IMR-90 (cell line): ENCODE results near the gene LRRC34. TPM values are rescaled to one million over a fixed set of nuclear protein-coding genes. Genes with fewer than 3 reads are reported as not detected.

Experiments used
- ATAC-seq: fragments of 200-7000 bp; cut with Tn5 transposase; 2 replicates; pipeline ENCODE4 v1.9.1; 2020; ENCODE audit warnings: low read depth, mild to moderate bottlenecking, moderate library complexity
- BruUV-seq: library from RNA; stranded (reverse); fragments of 400-500 nt; replicated peaks from 2 replicates; lab custom pipeline; 2021; lab: Mats Ljungman, UMichigan
- CTCF ChIA-PET: fragments of 300-600 bp; formaldehyde crosslinking; extraction: SDS; loops from one replicate; lab custom pipeline; 2021; ENCODE audit warnings: antibody characterized with exemption; lab: Yijun Ruan, JAX
- POLR2A ChIA-PET: fragments of 300-600 bp; sonication (Branson Sonifier 250); formaldehyde crosslinking; loops from one replicate; lab custom pipeline; 2022; ENCODE audit warnings: antibody characterized with exemption; ENCODE audit not compliant: unreplicated experiment; lab: Charles Lee
- DNase-seq: peaks from one replicate; pipeline ENCODE4 v3.0.0; 2013
- H2AFZ ChIP-seq: replicated peaks from 2 replicates; pipeline ENCODE3; 2013; ENCODE audit warnings: low read length, mild to moderate bottlenecking; ENCODE audit not compliant: poor library complexity
- H2AK5ac ChIP-seq: 2 replicates; pipeline ENCODE4 v1.6.1; 2013; ENCODE audit warnings: low read depth, low read length, inconsistent platforms
- H2AK9ac ChIP-seq: replicated peaks from 2 replicates; pipeline ENCODE3; 2013; ENCODE audit warnings: mild to moderate bottlenecking, low read depth, low read length, moderate library complexity; ENCODE audit not compliant: poor library complexity
- H2BK120ac ChIP-seq: 2 replicates; pipeline ENCODE4 v1.6.1; 2013; ENCODE audit warnings: low read depth, low read length, inconsistent platforms
- H2BK15ac ChIP-seq: 3 replicates; pipeline ENCODE4 v1.6.1; 2013; ENCODE audit warnings: low read depth, low read length, inconsistent platforms
- H2BK20ac ChIP-seq: 2 replicates; pipeline ENCODE4 v1.6.1; 2013; ENCODE audit warnings: low read depth, mild to moderate bottlenecking, inconsistent platforms, low read length, moderate library complexity
- H2BK5ac ChIP-seq: 2 replicates; pipeline ENCODE4 v1.6.1; 2013; ENCODE audit warnings: mild to moderate bottlenecking, low read depth, low read length, inconsistent platforms; ENCODE audit not compliant: poor library complexity, severe bottlenecking
- H3K14ac ChIP-seq: replicated peaks from 2 replicates; pipeline ENCODE4 v1.6.1; 2013; ENCODE audit warnings: low read depth, low read length, inconsistent platforms
- H3K18ac ChIP-seq: 2 replicates; pipeline ENCODE4 v1.6.1; 2013; ENCODE audit warnings: low read depth, low read length, control low read depth
- H3K23ac ChIP-seq: 2 replicates; pipeline ENCODE4 v1.6.1; 2013; ENCODE audit warnings: low read depth, low read length, inconsistent platforms
- H3K27ac ChIP-seq: 2 replicates; pipeline ENCODE4 v1.5.1; 2013; ENCODE audit warnings: mild to moderate bottlenecking, control low read depth, low read length; ENCODE audit not compliant: insufficient read depth
- H3K27me3 ChIP-seq: 2 replicates; pipeline ENCODE4 v1.6.1; 2013; ENCODE audit warnings: low read length; ENCODE audit not compliant: control insufficient read depth, insufficient read depth
- H3K36me3 ChIP-seq: 2 replicates; pipeline ENCODE4 v1.6.1; 2013; ENCODE audit warnings: low read length, mixed read lengths; ENCODE audit not compliant: control insufficient read depth, insufficient read depth
- H3K4ac ChIP-seq: 2 replicates; pipeline ENCODE4 v1.6.1; 2013; ENCODE audit warnings: low read depth, low read length, inconsistent platforms
- H3K4me1 ChIP-seq: 2 replicates; pipeline ENCODE4 v1.6.1; 2013; ENCODE audit warnings: low read length, mixed read lengths; ENCODE audit not compliant: control insufficient read depth, insufficient read depth
- H3K4me2 ChIP-seq: 2 replicates; pipeline ENCODE4 v1.6.1; 2013; ENCODE audit warnings: low read depth, mild to moderate bottlenecking, control low read depth, low read length, moderate library complexity
- H3K4me3 ChIP-seq: 2 replicates; pipeline ENCODE4 v1.5.1; 2013; ENCODE audit warnings: low read depth, mild to moderate bottlenecking, control low read depth, low read length, moderate library complexity; ENCODE audit not compliant: insufficient read depth
- H3K56ac ChIP-seq: 2 replicates; pipeline ENCODE4 v1.6.1; 2013; ENCODE audit warnings: low read length, inconsistent platforms; ENCODE audit not compliant: insufficient read depth; ENCODE audit errors: extremely low read depth
- H3K79me1 ChIP-seq, 2 experiments: 2 replicates each; pipeline ENCODE4 v1.6.1; 2013; ENCODE audit warnings: low read length in 2 of 2, inconsistent platforms in 1 of 2, low read depth in 1 of 2
- H3K9ac ChIP-seq: 2 replicates; pipeline ENCODE4 v1.6.1; 2013; ENCODE audit warnings: low read depth, low read length, control low read depth
- H3K9me1 ChIP-seq: 2 replicates; pipeline ENCODE4 v1.6.1; 2013; ENCODE audit warnings: low read length, inconsistent platforms; ENCODE audit not compliant: insufficient read depth
- H3K9me3 ChIP-seq: 2 replicates; pipeline ENCODE4 v1.6.1; 2013; ENCODE audit warnings: low read length; ENCODE audit not compliant: control insufficient read depth, insufficient read depth
- H4K20me1 ChIP-seq: 2 replicates; pipeline ENCODE4 v1.6.1; 2013; ENCODE audit warnings: low read length, inconsistent platforms; ENCODE audit not compliant: insufficient read depth
- H4K5ac ChIP-seq: 2 replicates; pipeline ENCODE4 v1.6.1; 2013; ENCODE audit warnings: mild to moderate bottlenecking, low read depth, low read length, control low read depth
- H4K8ac ChIP-seq, 2 experiments: 2 replicates each; pipeline ENCODE4 v1.6.1; 2013; ENCODE audit warnings: low read depth in 2 of 2, low read length in 2 of 2, control low read depth in 1 of 2, inconsistent platforms in 1 of 2
- H4K91ac ChIP-seq: 2 replicates; pipeline ENCODE4 v1.6.1; 2013; ENCODE audit warnings: low read depth, low read length, inconsistent platforms; ENCODE audit not compliant: insufficient read depth
- BHLHE40 ChIP-seq: fragments of 150-350 bp; IDR thresholded peaks from 2 replicates; pipeline ENCODE4 v1.6.1; 2016; ENCODE audit warnings: mild to moderate bottlenecking, low read depth, low read length
- FOS ChIP-seq: fragments of 150-350 bp; IDR thresholded peaks from 2 replicates; pipeline ENCODE4 v1.6.1; 2016; ENCODE audit warnings: low read depth, low read length
- MAFK ChIP-seq: IDR thresholded peaks from 2 replicates; pipeline ENCODE4 v1.6.1; 2012; ENCODE audit warnings: low read depth, low read length, improper control_type of control experiment
- MXI1 ChIP-seq: IDR thresholded peaks from 2 replicates; pipeline ENCODE4 v1.6.1; 2012; ENCODE audit warnings: low read depth, mild to moderate bottlenecking, low read length, moderate library complexity, borderline replicate concordance
- RFX5 ChIP-seq: IDR thresholded peaks from 2 replicates; pipeline ENCODE4 v1.8.0; 2012; ENCODE audit warnings: low read depth, mild to moderate bottlenecking, low read length, moderate library complexity
- WGBS, 2 experiments: methylation state at CpG; one replicate each; pipeline versions ENCODE4 v1.1.5 to v1.1.7; 2013; ENCODE audit warnings: missing lambda C conversion rate in 2 of 2; ENCODE audit not compliant: insufficient read length in 1 of 2; ENCODE audit errors: extremely low coverage in 2 of 2; 5-methylcytosine and 5-hydroxymethylcytosine counted together
- dilution Hi-C: fragments of 300-500 bp; cut with HindIII; formaldehyde crosslinking; loops from one replicate; pipeline ENCODE4 v1.14.3; 2018; ENCODE audit warnings: low sequenced_read_pairs; ENCODE audit not compliant: unreplicated experiment
- in situ Hi-C: fragments of 300-500 bp; cut with MboI; formaldehyde crosslinking; loops from 3 replicates; pipeline ENCODE4 v1.14.3; 2019; ENCODE audit warnings: low sequenced_read_pairs, inconsistent platforms, mixed read lengths
- intact Hi-C: fragments of 100-400 bp; cut with micrococcal nuclease; formaldehyde crosslinking; loops from 2 replicates; pipeline ENCODE4 v1.10.0; 2022
- polyA plus RNA-seq, 3 experiments: library from polyadenylated mRNA; depleted of rRNA; stranded (reverse); fragments of >200 nt; gene quantifications; 2 replicates each; pipeline ENCODE4 v1.2.3, GENCODE V29; 2012; ENCODE audit warnings: low replicate concordance in 1 of 3
- total RNA-seq: library from RNA; depleted of rRNA; stranded (reverse); fragments of >200 nt; gene quantifications from 2 replicates; pipeline ENCODE4 v1.2.3, GENCODE V29; 2012

LRRC34 gene
- total and polyA plus RNA-seq, 2 of the 4 experiments (the other 2 are of a cell fraction) = 0.90 to 0.91 TPM

DNA sequence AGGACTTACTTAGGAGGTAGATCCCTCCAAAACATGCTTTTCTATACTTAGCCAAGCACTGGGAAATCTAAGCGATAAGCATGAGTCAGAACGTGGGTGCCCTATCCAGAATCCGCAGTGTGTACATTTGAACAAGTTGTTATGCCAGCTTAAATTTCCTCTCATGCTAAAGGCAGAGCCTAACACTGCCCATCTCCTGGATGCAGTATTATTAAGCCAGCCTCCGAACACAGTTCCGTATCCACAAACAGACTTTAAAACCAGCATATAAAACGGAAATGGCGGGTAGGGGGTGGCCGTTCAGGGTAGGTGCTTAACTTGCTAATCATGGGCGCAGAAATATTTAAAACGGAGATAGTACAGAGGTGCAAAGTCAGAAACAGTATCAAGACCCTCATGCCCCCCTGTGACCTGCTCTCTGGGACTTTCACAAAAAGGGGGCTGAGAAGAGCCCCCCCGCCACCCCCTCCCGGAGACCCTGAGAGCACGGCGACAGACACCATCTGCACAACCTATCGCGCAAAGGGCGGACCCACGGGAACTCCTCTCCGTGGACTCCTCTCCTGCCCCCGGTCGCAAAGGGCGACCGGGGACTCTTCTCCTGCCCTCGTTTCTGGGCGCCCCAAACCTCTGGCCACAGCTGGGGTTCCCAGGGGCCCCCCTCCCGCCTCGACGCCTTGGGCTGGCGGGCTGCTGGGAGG is 923 bp downstream of the LRRC34 start:
- TF ChIP-seq MXI1 (0 out of 2 replicates have a peak, but pooled peaks have one; percentile 6), BHLHE40 (no peak), RFX5 (no peak), MAFK (no peak), FOS (peak; percentile 48; the same call in 1 of the 2 replicates)
- Histone ChIP-seq H2AFZ (peak overlapping the region; percentile 99), H3K27ac (peak overlapping the region; percentile 47), H4K20me1 (no peaks in the 10 kb centered on the region), H3K18ac (no peak overlapping the region), H3K23ac (no peak overlapping the region; the same call in 1 of the 2 replicates), H2BK20ac (no peak overlapping the region), H2AK9ac (peak overlapping the region; percentile 60), H2BK5ac (no peak overlapping the region), H3K4me3 (peak overlapping the region; percentile 29), H2BK15ac (no peak overlapping the region), H4K8ac (peak overlapping the region; percentile 62 to 70; a peak in 2 of 4 replicates), H3K4ac (peak overlapping the region; percentile 48; the same call in 1 of the 2 replicates), H3K36me3 (no peaks in the 10 kb centered on the region), H2AK5ac (no peak overlapping the region), H3K9me3 (no peaks in the 10 kb centered on the region), H3K4me1 (peaks cover 3% of the 10 kb centered on the region), H3K9ac (peak overlapping the region; percentile 7), H3K4me2 (peak overlapping the region; percentile 68), H3K27me3 (no peaks in the 10 kb centered on the region), H3K79me1 (peaks cover 0 to 3% of the 10 kb centered on the region in 2 experiments; a peak in 1 of 4 replicates), H4K91ac (no peak overlapping the region; the same call in 1 of the 2 replicates), H4K5ac (no peak overlapping the region), H3K56ac (peak overlapping the region; percentile 22; the same call in 1 of the 2 replicates), H3K14ac (0 out of 2 replicates have a peak overlapping the region, but pooled peaks have one; percentile 41), H3K9me1 (peaks cover 9% of the 10 kb centered on the region), H2BK120ac (no peak overlapping the region)
- WGBS, 2 experiments = 6% methylated on average over 9 of the region's 29 CpGs; no CpG with 5 or more reads in 1 of the 2 experiments
- POLR2A ChIA-PET = interaction anchor here (0.5 to 0.8 kb wide), 2 partner anchors 21 to 48 kb away, joined by 3 to 5 read pairs; no protein-coding TSS in a partner anchor
- CTCF ChIA-PET = interaction anchor here (0.6 kb wide), 1 partner anchor 27 kb away, joined by 3 read pairs; no protein-coding TSS in a partner anchor
- no TSS peak for BruUV-seq
- intact Hi-C loops (loop anchor here (5.0 kb wide), 1 partner anchor 34 kb away; no protein-coding TSS in a partner anchor), dilution Hi-C loops (no loop called here), in situ Hi-C loops (no loop called here)
- peak; percentile 73 for ATAC-seq
- DNase-seq = peak; percentile 91
